Adrenal gland (tissue), 12 donors: ENCODE results near the gene SLC9A2. TPM values are rescaled to one million over a fixed set of nuclear protein-coding genes. Genes with fewer than 3 reads are reported as not detected.

Experiments
- DNase-seq, 7 donors: peaks; one replicate each; pipeline ENCODE4 v3.0.0-alpha.2; 2019 to 2020
- H3K27ac ChIP-seq, 5 donors: fragments of 200-600 bp; sonication (generic) in 4 of 5; 1 replicate in 3 of 5; 2 replicates in 2 of 5; pipeline versions ENCODE4 v1.5.1 to v1.8.0; 2016 to 2020; ENCODE audit warnings: mild to moderate bottlenecking in 1 of 5
- H3K27me3 ChIP-seq: fragments of 200-600 bp; 2 replicates; pipeline ENCODE4 v1.8.0; 2021
- H3K36me3 ChIP-seq, 2 donors: fragments of 200-600 bp; replicated peaks in 1 of 2; 1 replicate in 1 of 2; 2 replicates in 1 of 2; pipeline versions ENCODE4 v1.5.1 to v1.8.0; 2018 to 2022
- H3K4me1 ChIP-seq, 2 donors: fragments of 200-600 bp; replicated peaks in 1 of 2; 1 replicate in 1 of 2; 2 replicates in 1 of 2; pipeline versions ENCODE4 v1.5.1 to v1.8.0; 2018 to 2021
- H3K4me3 ChIP-seq, 4 donors: fragments of 200-600 bp; sonication (generic) in 3 of 4; one replicate each; pipeline ENCODE4 v1.5.1; 2016 to 2018
- H3K9me3 ChIP-seq, 3 donors: fragments of 200-600 bp; sonication (generic) in 1 of 3; replicated peaks in 1 of 3; 1 replicate in 2 of 3; 2 replicates in 1 of 3; pipeline versions ENCODE4 v1.5.1 to v1.8.0; 2016 to 2021
- POLR2A ChIP-seq, 2 donors: fragments of 450-650 bp; IDR thresholded peaks; one replicate each; pipeline ENCODE4 v1.6.1; 2017; ENCODE audit warnings: antibody characterized with exemption in 2 of 2, mild to moderate bottlenecking in 2 of 2, moderate library complexity in 1 of 2
- WGBS, 4 donors: extraction: QIAGEN DNeasy Blood & Tissue Kit in 2 of 4; methylation state at CpG; one replicate each; pipeline versions ENCODE4 v1.1.5 to v1.1.7; 2013 to 2017; 5-methylcytosine and 5-hydroxymethylcytosine counted together
- intact Hi-C, 2 donors: fragments of 100-400 bp; cut with DNase I; formaldehyde crosslinking; loops; one replicate each; pipeline versions ENCODE4 v1.14.1 to v1.15.0; 2022 to 2023
- polyA plus RNA-seq, 3 donors: library from polyadenylated mRNA; stranded (reverse); fragments of 200-250 nt in 2 of 3; fragments of 350-450 nt in 1 of 3; fragmentation: Illumina TruSeq in 1 of 3; extraction: RNeasy Lipid Tissue Mini Kit (QIAGEN cat#74804) in 1 of 3; gene quantifications; one replicate each; pipeline ENCODE4 v1.2.3, GENCODE V29; 2013 to 2014
- total RNA-seq, 9 donors: library from RNA; depleted of rRNA in 4 of 9; stranded (reverse); fragments of >200 nt in 4 of 9; fragments of 120-200 nt in 1 of 9; fragmentation: NEBNext Ultra II Directional in 1 of 9; extraction: Animal tissue kit (Norgen Biotek cat#: 25700) in 1 of 9; gene quantifications; one replicate each; pipeline versions ENCODE4 v1.1.0 to v1.2.4, GENCODE V29; 2013 to 2023
- TF ChIP-seq, protein P1 (sequence below), 6 experiments: fragments of 450-650 bp in 4 of 6; fragments of 200-600 bp in 2 of 6; sonication (generic) in 1 of 6; IDR thresholded peaks; 1 replicate in 5 of 6; 2 replicates in 1 of 6; pipeline versions ENCODE4 v1.5.1 to v1.8.0; 2016 to 2021; ENCODE audit warnings: antibody characterized with exemption in 6 of 6, mild to moderate bottlenecking in 2 of 6, moderate library complexity in 1 of 6
- donor health status: healthy with polysubstance abuse.
- donor health status: Bipolar disorder and iron deficiency.
- donor health status: DM: yes; HTN: yes; CAD: no.
- donor health status: DM: no; HTN: no; CAD: no.
- donor health status: DM: no; HTN: no; CAD: no.
- donor health status: DM: yes; HTN: yes; CAD: no.

Gene SLC9A2
- total and polyA plus RNA-seq, 12 donors, result 0.03 to 2.1 (median 0.28) TPM; not detected in 2

DNA sequence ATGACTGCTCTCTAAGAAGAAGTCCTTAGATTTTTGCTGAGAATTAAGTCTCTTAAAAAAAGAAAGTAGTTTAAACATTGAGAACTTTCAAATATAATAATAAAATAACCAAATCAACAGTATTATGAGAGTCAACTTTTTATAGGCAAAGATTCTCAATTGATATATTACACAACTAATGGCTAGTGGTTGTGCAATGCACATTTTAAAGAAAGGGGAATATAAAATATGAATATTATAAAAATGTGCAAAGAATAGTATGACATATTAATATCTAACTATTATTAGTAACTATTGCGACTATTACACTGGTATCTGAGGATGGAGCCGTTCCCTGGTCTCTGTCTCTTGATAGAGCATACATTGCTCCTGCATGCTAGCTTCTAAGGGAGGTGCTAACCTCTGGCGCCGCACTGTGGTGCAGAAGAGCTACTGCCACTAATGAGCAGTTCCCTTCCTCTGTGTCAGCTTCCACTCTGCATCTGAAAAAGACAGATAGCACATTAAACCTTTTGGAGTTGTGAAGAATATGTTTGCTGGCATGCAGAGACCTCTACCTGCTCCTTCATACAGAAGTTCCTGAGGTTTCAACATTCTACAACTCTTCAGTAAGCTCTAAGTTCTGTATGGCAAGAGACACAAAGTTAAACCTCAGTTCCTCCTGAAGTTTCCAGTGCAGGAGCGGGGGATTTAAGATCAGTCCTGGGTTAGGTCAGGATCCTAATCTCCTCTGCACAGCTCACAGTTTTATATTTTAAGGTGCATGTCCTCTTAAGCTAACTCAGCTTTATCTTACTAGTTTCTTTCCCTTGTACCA, 3.5 kb upstream of the SLC9A2 start:
- Histone ChIP-seq H3K36me3 (no peaks in the 10 kb centered on the region), H3K9me3 (no peaks in the 10 kb centered on the region), H3K4me1 (peaks cover 12 to 14% of the 10 kb centered on the region in 2 donors), H3K27ac (no peak overlapping the region), H3K27me3 (peaks cover 35% of the 10 kb centered on the region), H3K4me3 (no peak overlapping the region)
- WGBS, 4 donors, result 19% methylated on average over 5 of the region's 5 CpGs
- peak; percentile 38 to 82 (median 60) for DNase-seq
- TF ChIP-seq, protein P1, sequence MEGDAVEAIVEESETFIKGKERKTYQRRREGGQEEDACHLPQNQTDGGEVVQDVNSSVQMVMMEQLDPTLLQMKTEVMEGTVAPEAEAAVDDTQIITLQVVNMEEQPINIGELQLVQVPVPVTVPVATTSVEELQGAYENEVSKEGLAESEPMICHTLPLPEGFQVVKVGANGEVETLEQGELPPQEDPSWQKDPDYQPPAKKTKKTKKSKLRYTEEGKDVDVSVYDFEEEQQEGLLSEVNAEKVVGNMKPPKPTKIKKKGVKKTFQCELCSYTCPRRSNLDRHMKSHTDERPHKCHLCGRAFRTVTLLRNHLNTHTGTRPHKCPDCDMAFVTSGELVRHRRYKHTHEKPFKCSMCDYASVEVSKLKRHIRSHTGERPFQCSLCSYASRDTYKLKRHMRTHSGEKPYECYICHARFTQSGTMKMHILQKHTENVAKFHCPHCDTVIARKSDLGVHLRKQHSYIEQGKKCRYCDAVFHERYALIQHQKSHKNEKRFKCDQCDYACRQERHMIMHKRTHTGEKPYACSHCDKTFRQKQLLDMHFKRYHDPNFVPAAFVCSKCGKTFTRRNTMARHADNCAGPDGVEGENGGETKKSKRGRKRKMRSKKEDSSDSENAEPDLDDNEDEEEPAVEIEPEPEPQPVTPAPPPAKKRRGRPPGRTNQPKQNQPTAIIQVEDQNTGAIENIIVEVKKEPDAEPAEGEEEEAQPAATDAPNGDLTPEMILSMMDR (IDR thresholded peaks at IDR 0.05), result peak; percentile 69 to 82 (median 76)
- TF ChIP-seq POLR2A (IDR thresholded peaks at IDR 0.05), result no peak
- intact Hi-C loops, result loop anchor here (10.0 kb wide), 3 partner anchors 71 to 141 kb away; partner anchors contain the start of gene SLC9A4 (in 2 of the 2)

DNA sequence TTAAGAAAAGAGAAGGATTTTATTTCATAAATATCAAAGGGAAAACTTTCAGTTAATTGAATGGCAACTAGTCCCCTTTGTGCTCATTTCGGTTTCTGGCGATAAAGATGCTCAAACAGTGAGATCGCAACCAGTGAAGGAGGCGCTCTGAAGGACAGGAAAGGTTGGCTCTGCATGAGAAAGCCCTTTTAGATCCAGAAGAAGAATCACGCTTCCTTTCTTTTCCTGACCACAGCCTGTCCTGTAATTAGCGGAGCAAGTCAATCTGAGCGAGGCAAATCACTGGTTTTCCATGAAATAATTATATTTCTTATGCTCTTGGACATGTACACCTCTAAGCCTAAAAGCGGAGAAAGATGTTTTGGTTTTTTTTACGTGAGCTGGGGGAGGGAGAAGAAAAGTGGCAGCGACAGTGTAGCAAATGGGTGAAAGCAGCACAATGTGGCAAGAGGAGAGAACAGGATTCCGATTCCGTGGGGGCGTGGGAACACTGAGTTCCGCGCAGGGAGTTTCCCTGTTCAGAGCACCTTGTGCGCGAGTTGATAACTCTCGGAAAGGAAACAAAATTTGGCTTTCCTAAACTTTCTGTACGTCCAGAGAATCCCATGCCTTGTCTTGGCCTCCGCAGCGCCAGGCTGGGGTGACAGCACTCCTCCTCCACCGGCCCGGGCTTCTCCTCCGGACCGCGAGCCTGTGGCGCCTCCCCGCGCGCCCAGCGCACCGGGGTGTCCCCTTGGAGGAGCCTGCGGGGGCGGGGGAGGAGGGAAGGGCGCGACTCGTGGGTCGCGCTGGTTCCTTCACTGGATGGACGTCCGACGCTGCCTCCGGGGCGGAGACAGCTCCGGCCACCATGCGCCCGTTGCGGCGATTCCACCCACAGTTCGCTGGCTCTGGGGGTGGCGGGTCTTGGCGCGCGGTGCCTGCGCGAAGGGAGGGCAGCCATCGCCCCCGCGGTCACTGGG, 620 bp upstream of the SLC9A2 start:
- peaks cover 37% of the 10 kb centered on the region for H3K27me3 ChIP-seq
- H3K9me3 ChIP-seq, result no peaks in the 10 kb centered on the region
- H3K36me3 ChIP-seq, result no peaks in the 10 kb centered on the region
- peak overlapping the region in 2 of 4 donors; percentile 30 to 59 for H3K4me3 ChIP-seq
- 1 to 8% (median 3%) methylated on average over 18 to 59 of the region's 59 CpGs for WGBS, 4 donors
- TF ChIP-seq, protein P1 (IDR thresholded peaks at IDR 0.05), result no peak
- no peak for TF ChIP-seq POLR2A (IDR thresholded peaks at IDR 0.05)
- H3K4me1 ChIP-seq, result peaks cover 12 to 14% of the 10 kb centered on the region in 2 donors
- peak in 5 of 7 donors; percentile 15 to 52 (median 44) for DNase-seq
- intact Hi-C loops, result loop anchor here (10.0 kb wide), 3 partner anchors 74 to 144 kb away; partner anchors contain the start of gene SLC9A4 (in 2 of the 2)
- H3K27ac ChIP-seq, result no peak overlapping the region

DNA sequence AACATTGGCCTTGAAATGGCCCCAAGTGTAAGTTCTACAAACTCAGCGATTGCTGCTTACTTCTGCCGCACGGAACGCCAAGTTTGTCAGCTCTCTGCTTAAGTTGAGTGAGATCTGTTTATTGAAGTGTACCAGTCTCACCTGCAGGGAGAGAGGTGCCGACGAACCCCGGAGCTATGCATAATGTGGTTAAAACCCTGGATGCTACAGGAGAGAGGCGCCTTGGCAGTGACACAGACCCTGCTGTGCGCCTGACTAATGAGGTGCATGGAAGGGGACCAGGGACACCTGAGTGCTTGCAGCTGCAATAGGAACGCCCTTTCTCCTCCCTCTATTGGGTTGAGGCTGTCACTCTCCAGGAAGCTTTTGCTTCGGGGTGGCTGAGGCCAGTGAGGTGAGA, 979 bp downstream of the SLC9A2 start:
- Histone ChIP-seq H3K27me3 (peaks cover 37% of the 10 kb centered on the region), H3K36me3 (no peaks in the 10 kb centered on the region), H3K9me3 (no peaks in the 10 kb centered on the region), H3K4me3 (no peak overlapping the region), H3K4me1 (peaks cover 12 to 14% of the 10 kb centered on the region in 2 donors), H3K27ac (no peak overlapping the region)
- WGBS, 4 donors, result 46 to 56% (median 48%) methylated on average over 9 to 11 of the region's 11 CpGs
- intact Hi-C loops, result no loop called here
- no peak for DNase-seq
- TF ChIP-seq POLR2A (IDR thresholded peaks at IDR 0.05), result no peak
- TF ChIP-seq, protein P1 (IDR thresholded peaks at IDR 0.05), result no peak

DNA sequence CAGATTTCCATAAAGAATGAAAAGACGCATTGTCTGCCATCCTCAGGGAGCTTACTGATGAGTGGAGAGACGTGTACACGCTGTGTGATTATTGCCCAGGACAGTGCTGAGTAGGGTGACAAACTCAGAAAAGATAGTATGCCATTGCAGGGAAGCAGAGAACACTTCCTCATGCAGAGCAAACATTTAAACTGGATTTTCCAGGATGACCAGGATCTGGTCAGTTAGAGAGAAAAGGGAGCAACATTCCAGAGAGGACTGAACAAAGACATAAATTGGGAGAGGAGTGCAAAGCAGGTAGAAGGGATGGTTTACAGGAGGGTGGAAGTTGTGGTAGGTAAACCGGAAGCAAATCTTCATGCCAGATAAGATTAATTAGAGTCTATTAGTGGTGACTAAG, 2.3 kb downstream of the SLC9A2 start:
- WGBS, 4 donors, result 56 to 77% (median 62%) methylated on average over 4 of the region's 4 CpGs
- intact Hi-C loops, result no loop called here
- Histone ChIP-seq H3K4me1 (peaks cover 12 to 14% of the 10 kb centered on the region in 2 donors), H3K27me3 (peaks cover 37% of the 10 kb centered on the region), H3K9me3 (no peaks in the 10 kb centered on the region), H3K27ac (no peak overlapping the region), H3K36me3 (no peaks in the 10 kb centered on the region), H3K4me3 (no peak overlapping the region)
- TF ChIP-seq, protein P1 (IDR thresholded peaks at IDR 0.05), result no peak
- TF ChIP-seq POLR2A (IDR thresholded peaks at IDR 0.05), result no peak
- DNase-seq, result no peak
